ENCODE data around the gene APOA1. TPM values are rescaled to one million over a fixed set of nuclear protein-coding genes. Genes with fewer than 3 reads are reported as not detected.

Gene APOA1
- polyA plus RNA-seq, 1 donor = 4,188 TPM

DNA sequence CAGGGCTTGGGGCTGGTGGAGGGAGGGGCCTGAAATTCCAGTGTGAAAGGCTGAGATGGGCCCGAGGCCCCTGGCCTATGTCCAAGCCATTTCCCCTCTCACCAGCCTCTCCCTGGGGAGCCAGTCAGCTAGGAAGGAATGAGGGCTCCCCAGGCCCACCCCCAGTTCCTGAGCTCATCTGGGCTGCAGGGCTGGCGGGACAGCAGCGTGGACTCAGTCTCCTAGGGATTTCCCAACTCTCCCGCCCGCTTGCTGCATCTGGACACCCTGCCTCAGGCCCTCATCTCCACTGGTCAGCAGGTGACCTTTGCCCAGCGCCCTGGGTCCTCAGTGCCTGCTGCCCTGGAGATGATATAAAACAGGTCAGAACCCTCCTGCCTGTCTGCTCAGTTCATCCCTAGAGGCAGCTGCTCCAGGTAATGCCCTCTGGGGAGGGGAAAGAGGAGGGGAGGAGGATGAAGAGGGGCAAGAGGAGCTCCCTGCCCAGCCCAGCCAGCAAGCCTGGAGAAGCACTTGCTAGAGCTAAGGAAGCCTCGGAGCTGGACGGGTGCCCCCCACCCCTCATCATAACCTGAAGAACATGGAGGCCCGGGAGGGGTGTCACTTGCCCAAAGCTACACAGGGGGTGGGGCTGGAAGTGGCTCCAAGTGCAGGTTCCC is 7.8 kb downstream of the APOA1 start, which contains the start of gene APOC3:
Gene APOC3 (plus strand): TSS at position 383 of the 659 bp plus-strand sequence. CDS start 676 bp downstream, outside the sequence.
- Histone ChIP-seq H3K27me3 (ENCODE audit: control insufficient read depth, insufficient read depth, low read length) (no peaks in the 10 kb centered on the region), H3K9me3 (ENCODE audit: control insufficient read depth, low read depth, low read length) (no peaks in the 10 kb centered on the region), H3K36me3 (ENCODE audit: control insufficient read depth, insufficient read depth, low read length) (peaks cover 4% of the 10 kb centered on the region), H3K4me3 (ENCODE audit: low read length) (peak within 1 kb of the TSS; percentile 58), H3K27ac (ENCODE audit: low read length) (peak within 1 kb of the TSS; percentile 97), H3K4me1 (ENCODE audit: control insufficient read depth, insufficient read depth, low read length) (peaks cover 66% of the 10 kb centered on the region)
- DNase-seq = peak; percentile 87 to 88
- WGBS (ENCODE audit: insufficient coverage, low lambda C conversion rate) = no CpG with 5 or more reads among the region's 9 CpGs

DNA sequence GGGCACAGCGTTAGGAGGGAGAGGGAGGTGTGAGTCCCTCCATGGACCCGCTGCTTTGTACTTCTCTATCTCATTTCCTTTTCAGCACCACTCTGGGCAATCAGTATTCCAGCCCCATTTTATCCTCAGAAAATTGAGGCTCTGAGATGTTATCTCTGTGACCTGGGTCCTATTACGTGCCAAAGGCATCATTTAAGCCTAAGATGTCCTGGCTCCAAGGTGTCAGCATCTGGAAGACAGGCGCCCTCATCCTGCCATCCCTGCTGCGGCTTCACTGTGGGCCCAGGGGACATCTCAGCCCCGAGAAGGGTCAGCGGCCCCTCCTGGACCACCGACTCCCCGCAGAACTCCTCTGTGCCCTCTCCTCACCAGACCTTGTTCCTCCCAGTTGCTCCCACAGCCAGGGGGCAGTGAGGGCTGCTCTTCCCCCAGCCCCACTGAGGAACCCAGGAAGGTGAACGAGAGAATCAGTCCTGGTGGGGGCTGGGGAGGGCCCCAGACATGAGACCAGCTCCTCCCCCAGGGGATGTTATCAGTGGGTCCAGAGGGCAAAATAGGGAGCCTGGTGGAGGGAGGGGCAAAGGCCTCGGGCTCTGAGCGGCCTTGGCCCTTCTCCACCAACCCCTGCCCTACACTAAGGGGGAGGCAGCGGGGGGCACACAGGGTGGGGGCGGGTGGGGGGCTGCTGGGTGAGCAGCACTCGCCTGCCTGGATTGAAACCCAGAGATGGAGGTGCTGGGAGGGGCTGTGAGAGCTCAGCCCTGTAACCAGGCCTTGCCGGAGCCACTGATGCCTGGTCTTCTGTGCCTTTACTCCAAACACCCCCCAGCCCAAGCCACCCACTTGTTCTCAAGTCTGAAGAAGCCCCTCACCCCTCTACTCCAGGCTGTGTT is 8.5 kb downstream of the APOA1 start:
- Histone ChIP-seq H3K36me3 (ENCODE audit: control insufficient read depth, insufficient read depth, low read length) (peaks cover 4% of the 10 kb centered on the region), H3K9me3 (ENCODE audit: control insufficient read depth, low read depth, low read length) (no peaks in the 10 kb centered on the region), H3K27ac (ENCODE audit: low read length) (peak overlapping the region; percentile 97), H3K4me3 (ENCODE audit: low read length) (peak overlapping the region; percentile 58), H3K4me1 (ENCODE audit: control insufficient read depth, insufficient read depth, low read length) (peaks cover 70% of the 10 kb centered on the region), H3K27me3 (ENCODE audit: control insufficient read depth, insufficient read depth, low read length) (no peaks in the 10 kb centered on the region)
- DNase-seq = peak; percentile 91 to 97
- WGBS (ENCODE audit: insufficient coverage, low lambda C conversion rate) = no CpG with 5 or more reads among the region's 16 CpGs

DNA sequence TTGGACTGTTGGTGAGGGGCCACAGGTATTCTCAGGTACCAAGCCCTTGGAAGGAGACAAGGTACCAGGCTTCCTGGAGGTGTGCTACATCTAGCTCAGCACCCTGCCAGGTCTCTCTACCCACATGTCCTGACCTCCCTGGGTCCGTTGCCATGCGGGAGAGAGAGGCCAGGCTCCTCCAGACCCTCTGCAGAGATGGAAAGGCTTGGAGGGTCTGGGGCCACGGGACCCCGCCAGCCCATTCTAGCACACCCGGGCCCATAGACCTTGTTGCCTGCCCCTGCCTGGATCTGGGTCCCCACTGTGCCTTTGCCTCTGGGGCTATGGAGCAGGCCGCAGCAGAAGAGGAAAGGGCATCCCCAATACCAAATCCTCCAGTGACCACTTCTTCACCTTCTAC is 10.0 kb downstream of the APOA1 start:
- no peak for DNase-seq
- Histone ChIP-seq H3K9me3 (ENCODE audit: control insufficient read depth, low read depth, low read length) (no peaks in the 10 kb centered on the region), H3K27ac (ENCODE audit: low read length) (peak overlapping the region; percentile 97), H3K4me1 (ENCODE audit: control insufficient read depth, insufficient read depth, low read length) (peaks cover 81% of the 10 kb centered on the region), H3K27me3 (ENCODE audit: control insufficient read depth, insufficient read depth, low read length) (no peaks in the 10 kb centered on the region), H3K4me3 (ENCODE audit: low read length) (no peak overlapping the region), H3K36me3 (ENCODE audit: control insufficient read depth, insufficient read depth, low read length) (peaks cover 2% of the 10 kb centered on the region)
- WGBS (ENCODE audit: insufficient coverage, low lambda C conversion rate) = no CpG with 5 or more reads among the region's 6 CpGs

DNA sequence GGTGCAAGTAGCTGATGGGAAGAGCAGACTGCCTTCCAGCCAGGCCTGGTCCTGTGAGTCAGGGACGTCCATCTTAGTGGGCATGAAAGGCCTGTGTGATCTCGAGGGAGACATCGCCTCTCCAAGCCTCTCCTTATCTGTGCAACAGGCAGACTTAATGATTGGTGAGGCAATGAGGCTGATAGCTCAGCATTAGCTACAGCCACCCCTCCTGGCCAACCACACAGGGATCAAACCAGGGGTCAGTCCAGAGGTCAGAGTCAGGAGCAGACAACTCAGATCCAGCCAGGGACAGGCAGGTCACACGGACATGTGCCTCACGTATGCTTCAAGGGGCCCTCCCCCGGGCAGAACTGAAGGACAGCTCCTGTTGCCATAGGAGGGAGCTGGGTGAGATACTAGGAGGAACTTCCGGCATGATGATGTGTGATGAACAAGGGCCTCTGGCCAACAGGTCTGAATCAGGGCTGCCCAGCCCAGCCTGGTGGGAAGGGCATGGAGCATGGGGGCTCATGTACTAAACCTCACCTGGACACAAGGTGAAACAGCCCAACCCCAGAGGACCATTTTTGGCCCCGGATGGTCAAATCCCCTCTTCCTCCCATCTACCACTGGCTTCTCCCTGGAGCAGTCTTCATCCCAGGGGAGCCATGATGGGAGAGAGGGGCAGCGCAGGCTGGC is 10.5 kb downstream of the APOA1 start:
- peaks cover 78% of the 10 kb centered on the region for H3K4me1 ChIP-seq (ENCODE audit: control insufficient read depth, insufficient read depth, low read length)
- WGBS (ENCODE audit: insufficient coverage, low lambda C conversion rate) = no CpG with 5 or more reads among the region's 9 CpGs
- no peaks in the 10 kb centered on the region for H3K36me3 ChIP-seq (ENCODE audit: control insufficient read depth, insufficient read depth, low read length)
- no peaks in the 10 kb centered on the region for H3K27me3 ChIP-seq (ENCODE audit: control insufficient read depth, insufficient read depth, low read length)
- DNase-seq = peak; percentile 90 to 95
- no peaks in the 10 kb centered on the region for H3K9me3 ChIP-seq (ENCODE audit: control insufficient read depth, low read depth, low read length)
- H3K4me3 ChIP-seq (ENCODE audit: low read length) = no peak overlapping the region
- peak overlapping the region; percentile 97 for H3K27ac ChIP-seq (ENCODE audit: low read length)

DNA sequence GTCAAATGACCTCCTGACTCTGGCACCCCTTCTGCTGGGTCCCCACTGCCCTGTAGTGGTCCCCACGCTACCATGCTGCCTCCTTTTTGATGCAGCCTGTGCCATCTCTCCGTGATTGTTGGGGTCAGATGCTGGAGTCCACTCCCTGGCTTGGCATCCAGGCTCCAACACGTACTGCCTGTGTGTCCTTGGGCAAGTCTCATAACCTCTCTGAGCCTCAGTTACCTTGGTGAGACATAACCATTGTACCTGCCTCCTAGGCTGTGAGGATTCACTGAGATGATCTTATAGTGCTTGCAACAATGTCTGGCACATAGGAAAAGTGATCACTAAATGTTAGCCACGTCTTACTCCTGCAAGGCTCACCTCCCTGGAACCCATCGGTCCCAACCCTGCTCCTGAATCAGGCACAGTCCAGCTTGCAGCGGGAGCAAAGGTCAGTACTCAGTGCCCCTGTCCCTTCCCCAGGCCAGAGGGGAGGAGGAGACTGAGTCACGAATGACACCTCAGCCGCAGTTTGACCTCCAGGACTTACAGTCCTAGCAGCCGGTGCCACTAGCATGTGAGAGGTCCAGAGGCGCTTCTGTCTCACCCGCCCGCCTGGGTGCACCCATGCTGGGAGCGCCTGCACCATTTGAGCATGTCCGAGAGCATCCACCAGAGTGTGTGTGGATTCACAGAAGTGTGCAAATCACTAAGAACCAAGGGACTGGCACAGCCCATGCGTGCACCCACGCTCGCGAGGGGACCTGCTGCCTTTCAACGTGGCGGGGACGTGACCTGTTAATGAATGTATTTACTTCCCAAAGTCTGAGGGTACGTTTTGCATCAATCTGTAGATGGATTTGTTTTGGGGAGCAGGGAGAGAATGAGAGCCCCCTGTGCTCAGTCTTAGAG is 11.3 kb downstream of the APOA1 start:
- Histone ChIP-seq H3K4me3 (ENCODE audit: low read length) (no peak overlapping the region), H3K27ac (ENCODE audit: low read length) (peak overlapping the region; percentile 97), H3K9me3 (ENCODE audit: control insufficient read depth, low read depth, low read length) (peaks cover 5% of the 10 kb centered on the region), H3K36me3 (ENCODE audit: control insufficient read depth, insufficient read depth, low read length) (peaks cover 7% of the 10 kb centered on the region), H3K27me3 (ENCODE audit: control insufficient read depth, insufficient read depth, low read length) (no peaks in the 10 kb centered on the region), H3K4me1 (ENCODE audit: control insufficient read depth, insufficient read depth, low read length) (peaks cover 77% of the 10 kb centered on the region)
- WGBS (ENCODE audit: insufficient coverage, low lambda C conversion rate) = no CpG with 5 or more reads among the region's 22 CpGs
- DNase-seq = peak in 1 of 2 donors; percentile 49

DNA sequence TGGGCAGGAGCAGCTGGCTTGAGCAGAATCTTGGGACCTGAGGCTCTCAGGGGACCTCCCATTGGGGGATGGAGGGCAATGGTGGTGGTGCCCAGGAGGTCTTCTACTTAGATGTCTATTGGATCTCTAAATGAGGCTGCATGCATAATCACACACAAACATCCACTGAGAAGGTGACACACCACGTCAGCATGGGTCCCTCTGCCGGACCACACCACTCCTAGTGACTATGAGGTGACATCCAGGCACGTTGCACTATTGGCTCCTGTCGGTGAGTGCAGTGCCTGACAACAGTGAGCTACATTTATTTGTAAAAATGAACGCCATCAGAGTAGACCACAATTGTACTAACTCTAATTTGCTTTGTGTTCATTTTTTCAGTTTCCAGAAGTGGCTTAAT is 12.0 kb downstream of the APOA1 start:
- peak overlapping the region; percentile 97 for H3K27ac ChIP-seq (ENCODE audit: low read length)
- peaks cover 81% of the 10 kb centered on the region for H3K4me1 ChIP-seq (ENCODE audit: control insufficient read depth, insufficient read depth, low read length)
- WGBS (ENCODE audit: insufficient coverage, low lambda C conversion rate) = 100% methylated on average over 1 of the region's 5 CpGs
- H3K9me3 ChIP-seq (ENCODE audit: control insufficient read depth, low read depth, low read length) = peaks cover 7% of the 10 kb centered on the region
- no peaks in the 10 kb centered on the region for H3K27me3 ChIP-seq (ENCODE audit: control insufficient read depth, insufficient read depth, low read length)
- peaks cover 10% of the 10 kb centered on the region for H3K36me3 ChIP-seq (ENCODE audit: control insufficient read depth, insufficient read depth, low read length)
- H3K4me3 ChIP-seq (ENCODE audit: low read length) = no peak overlapping the region
- peak in 1 of 2 donors; percentile 20 for DNase-seq

DNA sequence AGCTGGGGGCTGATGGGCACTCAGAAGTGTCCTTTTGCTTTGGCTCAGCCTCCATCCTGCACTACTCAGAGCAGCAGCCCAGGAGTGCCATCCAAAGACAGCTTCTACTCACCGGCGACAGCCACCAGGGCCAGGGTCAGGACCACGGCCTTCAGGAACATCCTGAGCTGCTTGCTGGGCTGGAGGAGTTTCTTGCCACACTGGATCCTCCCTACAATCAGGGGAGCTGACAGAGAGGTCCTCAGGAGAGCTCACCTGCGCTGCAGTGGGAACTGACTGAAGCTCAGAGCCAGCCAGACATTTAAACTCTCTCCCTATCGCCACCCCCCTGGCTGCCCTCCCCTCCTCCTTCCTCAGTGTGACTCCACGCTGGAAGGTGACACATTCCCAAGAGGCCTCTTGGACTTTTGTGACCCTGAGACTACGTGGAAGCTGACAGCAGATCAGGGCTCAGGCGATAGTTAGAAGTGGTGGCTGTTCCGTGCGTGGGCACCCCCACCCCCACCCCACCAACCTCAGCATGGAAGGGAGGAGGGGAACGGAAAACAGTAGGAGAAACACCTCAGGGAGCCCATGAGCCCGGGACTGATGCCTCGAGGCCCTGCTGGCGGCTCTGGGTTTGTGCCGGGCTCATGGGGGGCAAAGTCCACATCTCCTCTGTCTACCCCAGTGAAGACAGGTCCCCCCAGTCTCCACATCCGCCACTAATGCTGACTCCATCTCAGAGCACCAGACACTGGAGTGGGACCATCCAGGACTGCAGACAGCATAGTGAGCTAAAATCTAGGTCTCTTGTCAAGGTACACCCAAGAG is 14.2 kb downstream of the APOA1 start, which contains the start of gene APOA4:
Gene APOA4 (minus strand): TSS at position 274 of the 813 bp plus-strand sequence. CDS start 113 bp downstream, at position 161.
- H3K36me3 ChIP-seq (ENCODE audit: control insufficient read depth, insufficient read depth, low read length) = peaks cover 13% of the 10 kb centered on the region
- DNase-seq = peak; percentile 81 to 90
- peaks cover 7% of the 10 kb centered on the region for H3K9me3 ChIP-seq (ENCODE audit: control insufficient read depth, low read depth, low read length)
- peak within 1 kb of the TSS; percentile 42 for H3K4me3 ChIP-seq (ENCODE audit: low read length)
- no peaks in the 10 kb centered on the region for H3K27me3 ChIP-seq (ENCODE audit: control insufficient read depth, insufficient read depth, low read length)
- peak within 1 kb of the TSS; percentile 82 for H3K27ac ChIP-seq (ENCODE audit: low read length)
- H3K4me1 ChIP-seq (ENCODE audit: control insufficient read depth, insufficient read depth, low read length) = peaks cover 65% of the 10 kb centered on the region
- WGBS (ENCODE audit: insufficient coverage, low lambda C conversion rate) = no CpG with 5 or more reads among the region's 16 CpGs

DNA sequence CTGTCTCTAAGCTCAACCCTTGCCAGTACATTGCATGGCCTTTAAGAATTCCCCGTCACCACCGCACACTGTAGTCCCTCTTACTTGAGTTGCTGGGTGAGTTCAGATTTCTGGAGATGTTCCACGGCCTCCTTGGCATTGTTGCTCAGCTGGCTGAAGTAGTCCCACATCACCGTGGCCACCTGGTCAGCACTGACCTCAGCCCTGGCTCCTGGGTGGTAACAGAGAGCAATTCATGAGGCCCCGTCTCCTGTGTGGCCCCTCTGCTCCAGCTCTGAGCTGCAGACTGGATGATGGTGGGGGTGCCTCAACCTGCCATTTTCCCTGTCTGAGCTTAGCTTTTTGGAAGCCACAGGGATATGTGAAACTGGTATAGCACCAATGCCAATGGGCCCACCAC is 14.8 kb downstream of the APOA1 start:
- DNase-seq = peak in 1 of 2 donors; percentile 8
- peaks cover 13% of the 10 kb centered on the region for H3K36me3 ChIP-seq (ENCODE audit: control insufficient read depth, insufficient read depth, low read length)
- peak overlapping the region; percentile 82 for H3K27ac ChIP-seq (ENCODE audit: low read length)
- H3K27me3 ChIP-seq (ENCODE audit: control insufficient read depth, insufficient read depth, low read length) = no peaks in the 10 kb centered on the region
- no CpG with 5 or more reads among the region's 5 CpGs for WGBS (ENCODE audit: insufficient coverage, low lambda C conversion rate)
- H3K4me3 ChIP-seq (ENCODE audit: low read length) = peak overlapping the region; percentile 42
- H3K9me3 ChIP-seq (ENCODE audit: control insufficient read depth, low read depth, low read length) = peaks cover 7% of the 10 kb centered on the region
- H3K4me1 ChIP-seq (ENCODE audit: control insufficient read depth, insufficient read depth, low read length) = peaks cover 59% of the 10 kb centered on the region

All from large intestine (tissue), 3 donors.